ENCODE results near the gene GPR137B. TPM values are rescaled to one million over a fixed set of nuclear protein-coding genes. Genes with fewer than 3 reads are reported as not detected.

Gene GPR137B
- total and polyA plus RNA-seq, 2 experiments from 2014 or later: 4.5 to 11.1 TPM

DNA sequence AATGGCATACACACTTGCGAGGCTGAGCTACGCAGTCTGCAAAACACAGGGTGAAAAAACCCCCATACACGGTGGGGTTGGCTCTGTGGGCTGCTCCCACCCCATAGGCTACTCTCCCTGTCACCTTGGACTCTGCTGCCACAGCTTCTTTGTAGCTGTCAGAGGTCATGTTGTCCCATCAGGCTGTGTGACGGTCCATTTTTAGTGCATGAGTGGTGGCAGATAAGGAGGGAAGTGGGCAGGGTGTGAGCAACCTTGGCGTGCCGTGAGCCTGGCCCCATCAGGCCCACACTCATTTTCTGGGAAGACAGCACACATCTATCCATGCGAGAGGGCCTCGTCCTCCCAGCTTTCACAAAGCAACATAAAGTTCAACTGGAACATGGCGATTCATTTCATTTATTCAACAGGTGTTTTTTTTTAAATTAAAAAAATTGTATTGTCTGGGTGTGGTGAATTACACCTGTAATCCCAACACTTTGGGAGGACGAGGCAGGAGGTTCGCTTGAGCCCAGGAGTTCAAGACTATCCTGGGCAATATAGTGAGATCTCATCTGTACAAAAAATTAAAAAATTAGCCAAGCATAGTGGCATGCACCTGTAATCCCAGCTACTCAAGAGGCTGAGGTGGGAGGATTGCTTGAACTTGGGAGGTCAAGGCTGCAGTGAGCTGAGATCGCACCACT lies 9.5 kb downstream of the GPR137B start (continued):
- TF ChIP-seq, protein P1, sequence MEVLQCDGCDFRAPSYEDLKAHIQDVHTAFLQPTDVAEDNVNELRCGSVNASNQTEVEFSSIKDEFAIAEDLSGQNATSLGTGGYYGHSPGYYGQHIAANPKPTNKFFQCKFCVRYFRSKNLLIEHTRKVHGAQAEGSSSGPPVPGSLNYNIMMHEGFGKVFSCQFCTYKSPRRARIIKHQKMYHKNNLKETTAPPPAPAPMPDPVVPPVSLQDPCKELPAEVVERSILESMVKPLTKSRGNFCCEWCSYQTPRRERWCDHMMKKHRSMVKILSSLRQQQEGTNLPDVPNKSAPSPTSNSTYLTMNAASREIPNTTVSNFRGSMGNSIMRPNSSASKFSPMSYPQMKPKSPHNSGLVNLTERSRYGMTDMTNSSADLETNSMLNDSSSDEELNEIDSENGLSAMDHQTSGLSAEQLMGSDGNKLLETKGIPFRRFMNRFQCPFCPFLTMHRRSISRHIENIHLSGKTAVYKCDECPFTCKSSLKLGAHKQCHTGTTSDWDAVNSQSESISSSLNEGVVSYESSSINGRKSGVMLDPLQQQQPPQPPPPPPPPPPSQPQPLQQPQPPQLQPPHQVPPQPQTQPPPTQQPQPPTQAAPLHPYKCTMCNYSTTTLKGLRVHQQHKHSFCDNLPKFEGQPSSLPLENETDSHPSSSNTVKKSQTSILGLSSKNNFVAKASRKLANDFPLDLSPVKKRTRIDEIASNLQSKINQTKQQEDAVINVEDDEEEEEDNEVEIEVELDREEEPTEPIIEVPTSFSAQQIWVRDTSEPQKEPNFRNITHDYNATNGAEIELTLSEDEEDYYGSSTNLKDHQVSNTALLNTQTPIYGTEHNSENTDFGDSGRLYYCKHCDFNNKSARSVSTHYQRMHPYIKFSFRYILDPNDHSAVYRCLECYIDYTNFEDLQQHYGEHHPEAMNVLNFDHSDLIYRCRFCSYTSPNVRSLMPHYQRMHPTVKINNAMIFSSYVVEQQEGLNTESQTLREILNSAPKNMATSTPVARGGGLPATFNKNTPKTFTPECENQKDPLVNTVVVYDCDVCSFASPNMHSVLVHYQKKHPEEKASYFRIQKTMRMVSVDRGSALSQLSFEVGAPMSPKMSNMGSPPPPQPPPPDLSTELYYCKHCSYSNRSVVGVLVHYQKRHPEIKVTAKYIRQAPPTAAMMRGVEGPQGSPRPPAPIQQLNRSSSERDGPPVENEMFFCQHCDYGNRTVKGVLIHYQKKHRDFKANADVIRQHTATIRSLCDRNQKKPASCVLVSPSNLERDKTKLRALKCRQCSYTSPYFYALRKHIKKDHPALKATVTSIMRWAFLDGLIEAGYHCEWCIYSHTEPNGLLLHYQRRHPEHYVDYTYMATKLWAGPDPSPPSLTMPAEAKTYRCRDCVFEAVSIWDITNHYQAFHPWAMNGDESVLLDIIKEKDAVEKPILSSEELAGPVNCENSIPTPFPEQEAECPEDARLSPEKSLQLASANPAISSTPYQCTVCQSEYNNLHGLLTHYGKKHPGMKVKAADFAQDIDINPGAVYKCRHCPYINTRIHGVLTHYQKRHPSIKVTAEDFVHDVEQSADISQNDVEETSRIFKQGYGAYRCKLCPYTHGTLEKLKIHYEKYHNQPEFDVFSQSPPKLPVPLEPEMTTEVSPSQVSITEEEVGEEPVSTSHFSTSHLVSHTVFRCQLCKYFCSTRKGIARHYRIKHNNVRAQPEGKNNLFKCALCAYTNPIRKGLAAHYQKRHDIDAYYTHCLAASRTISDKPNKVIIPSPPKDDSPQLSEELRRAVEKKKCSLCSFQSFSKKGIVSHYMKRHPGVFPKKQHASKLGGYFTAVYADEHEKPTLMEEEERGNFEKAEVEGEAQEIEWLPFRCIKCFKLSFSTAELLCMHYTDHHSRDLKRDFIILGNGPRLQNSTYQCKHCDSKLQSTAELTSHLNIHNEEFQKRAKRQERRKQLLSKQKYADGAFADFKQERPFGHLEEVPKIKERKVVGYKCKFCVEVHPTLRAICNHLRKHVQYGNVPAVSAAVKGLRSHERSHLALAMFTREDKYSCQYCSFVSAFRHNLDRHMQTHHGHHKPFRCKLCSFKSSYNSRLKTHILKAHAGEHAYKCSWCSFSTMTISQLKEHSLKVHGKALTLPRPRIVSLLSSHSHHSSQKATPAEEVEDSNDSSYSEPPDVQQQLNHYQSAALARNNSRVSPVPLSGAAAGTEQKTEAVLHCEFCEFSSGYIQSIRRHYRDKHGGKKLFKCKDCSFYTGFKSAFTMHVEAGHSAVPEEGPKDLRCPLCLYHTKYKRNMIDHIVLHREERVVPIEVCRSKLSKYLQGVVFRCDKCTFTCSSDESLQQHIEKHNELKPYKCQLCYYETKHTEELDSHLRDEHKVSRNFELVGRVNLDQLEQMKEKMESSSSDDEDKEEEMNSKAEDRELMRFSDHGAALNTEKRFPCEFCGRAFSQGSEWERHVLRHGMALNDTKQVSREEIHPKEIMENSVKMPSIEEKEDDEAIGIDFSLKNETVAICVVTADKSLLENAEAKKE (CRISPR knock-in tag; IDR thresholded peaks at IDR 0.05): no peak

DNA sequence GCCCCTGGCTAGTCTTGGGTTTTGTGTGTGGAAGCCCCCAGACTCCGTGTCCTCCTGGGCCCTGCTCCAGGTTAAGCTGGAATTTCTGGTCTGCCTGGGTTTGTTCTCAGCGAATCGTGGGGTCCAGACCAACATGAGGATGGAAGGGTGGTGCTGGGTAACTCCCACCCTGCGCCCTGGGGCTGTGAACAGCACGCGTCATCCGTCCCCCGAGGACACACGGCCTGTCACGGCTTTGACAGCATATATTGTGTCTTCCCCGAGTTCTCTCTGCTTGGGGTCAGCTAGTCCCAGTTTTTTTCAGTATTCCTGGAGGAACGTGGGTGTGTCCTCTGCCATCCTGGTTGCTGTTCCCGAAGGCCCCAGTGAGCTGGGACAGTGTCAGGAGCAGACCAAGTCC lies 11.8 kb downstream of the GPR137B start:
- H3K9me2 ChIP-seq (ENCODE audit: insufficient read depth): no peaks in the 10 kb centered on the region
- H3K4me3 ChIP-seq: no peak overlapping the region
- no peak overlapping the region for H2AFZ ChIP-seq
- H3F3A ChIP-seq (replicated peaks; ENCODE audit: low read depth): no peaks in the 10 kb centered on the region
- no peak overlapping the region for H3K4me2 ChIP-seq
- peaks cover 12% of the 10 kb centered on the region for H3K27me3 Mint-ChIP-seq (ENCODE audit: insufficient read depth, low read depth, poor library complexity)
- H3K27ac ChIP-seq (ENCODE audit: low read depth): no peak overlapping the region
- DNase-seq (ENCODE audit: low spot score): no peak
- no peak overlapping the region for H3K27ac Mint-ChIP-seq
- peaks cover 4% of the 10 kb centered on the region; the same call in 1 of the 2 replicates for H4K20me1 ChIP-seq (replicated peaks; ENCODE audit: insufficient read depth)
- no peak for ATAC-seq
- no peak overlapping the region for H3K4me3 Mint-ChIP-seq
- no peaks in the 10 kb centered on the region for H3K27me3 ChIP-seq (ENCODE audit: insufficient read depth)
- peaks cover 6% of the 10 kb centered on the region; the same call in 2 of the 3 replicates for H3K9me3 Mint-ChIP-seq
- peaks cover 21% of the 10 kb centered on the region for H3K4me1 Mint-ChIP-seq
- H3K36me3 Mint-ChIP-seq (ENCODE audit: low read depth): 0 out of 3 replicates have a peak, but pooled peaks cover 4% of the 10 kb centered on the region
- H3K4me1 ChIP-seq (ENCODE audit: insufficient read depth): no peaks in the 10 kb centered on the region
- H3K36me3 ChIP-seq (ENCODE audit: insufficient read depth): no peaks in the 10 kb centered on the region
- 0 out of 2 replicates have a peak, but pooled peaks cover 18% of the 10 kb centered on the region for H3K79me2 ChIP-seq (replicated peaks; ENCODE audit: insufficient read depth)
- TF ChIP-seq EZH2 (IDR thresholded peaks at IDR 0.05; ENCODE audit: low read depth, unreplicated experiment): no peak
- TF ChIP-seq ZNF331 (CRISPR knock-in tag; IDR thresholded peaks at IDR 0.05; ENCODE audit: low read depth): no peak
- TF ChIP-seq, protein P1 (CRISPR knock-in tag; IDR thresholded peaks at IDR 0.05): no peak
- no peak for TF ChIP-seq JUNB (IDR thresholded peaks at IDR 0.05; ENCODE audit: unreplicated experiment)
- TF ChIP-seq POLR2AphosphoS5 (IDR thresholded peaks at IDR 0.05; ENCODE audit: low read depth): no peak
- no peak for TF ChIP-seq ZNF114 (CRISPR knock-in tag; IDR thresholded peaks at IDR 0.05)
- no peak for TF ChIP-seq NANOG (IDR thresholded peaks at IDR 0.05; ENCODE audit: borderline replicate concordance)
